Measurements from ENCODE around the gene KRTAP5-9.
"Not testable (repeated sequence)": the region's sequence is repeated elsewhere in the genome, so short reads cannot be mapped to it uniquely, and the experiment has no call there.

Gene KRTAP5-9

GRCh38 chr11:71580057-71581003 lies 32.1 kb downstream of the KRTAP5-9 start:
- no peak overlapping the region for H3K4me3 ChIP-seq (ENCODE audit: control insufficient read depth, low read depth, low read length)
- DNase-seq (ENCODE audit: low read depth) = peak; percentile 54
- TF ChIP-seq CTCF (IDR thresholded peaks at IDR 0.05; ENCODE audit: control insufficient read depth, insufficient read depth, low read depth, low read length, missing control alignments) = peak; percentile 90

GRCh38 chr11:71581826-71582225 lies 33.6 kb downstream of the KRTAP5-9 start:
- no peak overlapping the region for H3K4me3 ChIP-seq (ENCODE audit: control insufficient read depth, low read depth, low read length)
- no peak for TF ChIP-seq CTCF (IDR thresholded peaks at IDR 0.05; ENCODE audit: control insufficient read depth, insufficient read depth, low read depth, low read length, missing control alignments)
- DNase-seq (ENCODE audit: low read depth) = no peak

- no peak for DNase-seq (ENCODE audit: low read depth)
- TF ChIP-seq CTCF (IDR thresholded peaks at IDR 0.05; ENCODE audit: control insufficient read depth, insufficient read depth, low read depth, low read length, missing control alignments) = no peak
- H3K4me3 ChIP-seq (ENCODE audit: control insufficient read depth, low read depth, low read length) = no peak within 1 kb of the TSS
Observed at GRCh38 chr11:71582309-71582895, 34.2 kb downstream of the KRTAP5-9 start, which contains the start of gene KRTAP5-11. Gene KRTAP5-11, minus strand, starts transcription at chr11:71582875. Its CDS starts 38 bp downstream, at chr11:71582837.

GRCh38 chr11:71582969-71583368 lies 34.7 kb downstream of the KRTAP5-9 start:
- not testable (repeated sequence) for H3K4me3 ChIP-seq (ENCODE audit: control insufficient read depth, low read depth, low read length)

GRCh38 chr11:71585673-71586072 lies 37.5 kb downstream of the KRTAP5-9 start:
- DNase-seq (ENCODE audit: low read depth); H3K4me3 ChIP-seq (ENCODE audit: control insufficient read depth, low read depth, low read length): not testable (repeated sequence)

More at GRCh38 chr11:71582969-71583368, 34.7 kb downstream of the KRTAP5-9 start:
- DNase-seq (ENCODE audit: low read depth) = not testable (repeated sequence)

- not testable (repeated sequence) for DNase-seq (ENCODE audit: low read depth); H3K4me3 ChIP-seq (ENCODE audit: control insufficient read depth, low read depth, low read length)
Observed at GRCh38 chr11:71588314-71588713, 40.1 kb downstream of the KRTAP5-9 start.

- not testable (repeated sequence) for H3K4me3 ChIP-seq (ENCODE audit: control insufficient read depth, low read depth, low read length); DNase-seq (ENCODE audit: low read depth)
Observed at GRCh38 chr11:71588822-71589545, 40.8 kb downstream of the KRTAP5-9 start.

- not testable (repeated sequence) for H3K4me3 ChIP-seq (ENCODE audit: control insufficient read depth, low read depth, low read length); DNase-seq (ENCODE audit: low read depth)
Observed at GRCh38 chr11:71589546-71589920, 41.3 kb downstream of the KRTAP5-9 start.
